Stimulated activated CD4-positive, alpha-beta T cell treated with anti-CD3 and anti-CD28 coated beads, Interleukin-2, amount 100 ng/mL, for 24 hours (primary cell): ENCODE data around the gene NT5DC1.

ENCODE experiments used
- DNase-seq, 2 donors: peaks; one replicate each; pipeline ENCODE4 v3.0.0-alpha.2; 2020

Gene NT5DC1

DNA sequence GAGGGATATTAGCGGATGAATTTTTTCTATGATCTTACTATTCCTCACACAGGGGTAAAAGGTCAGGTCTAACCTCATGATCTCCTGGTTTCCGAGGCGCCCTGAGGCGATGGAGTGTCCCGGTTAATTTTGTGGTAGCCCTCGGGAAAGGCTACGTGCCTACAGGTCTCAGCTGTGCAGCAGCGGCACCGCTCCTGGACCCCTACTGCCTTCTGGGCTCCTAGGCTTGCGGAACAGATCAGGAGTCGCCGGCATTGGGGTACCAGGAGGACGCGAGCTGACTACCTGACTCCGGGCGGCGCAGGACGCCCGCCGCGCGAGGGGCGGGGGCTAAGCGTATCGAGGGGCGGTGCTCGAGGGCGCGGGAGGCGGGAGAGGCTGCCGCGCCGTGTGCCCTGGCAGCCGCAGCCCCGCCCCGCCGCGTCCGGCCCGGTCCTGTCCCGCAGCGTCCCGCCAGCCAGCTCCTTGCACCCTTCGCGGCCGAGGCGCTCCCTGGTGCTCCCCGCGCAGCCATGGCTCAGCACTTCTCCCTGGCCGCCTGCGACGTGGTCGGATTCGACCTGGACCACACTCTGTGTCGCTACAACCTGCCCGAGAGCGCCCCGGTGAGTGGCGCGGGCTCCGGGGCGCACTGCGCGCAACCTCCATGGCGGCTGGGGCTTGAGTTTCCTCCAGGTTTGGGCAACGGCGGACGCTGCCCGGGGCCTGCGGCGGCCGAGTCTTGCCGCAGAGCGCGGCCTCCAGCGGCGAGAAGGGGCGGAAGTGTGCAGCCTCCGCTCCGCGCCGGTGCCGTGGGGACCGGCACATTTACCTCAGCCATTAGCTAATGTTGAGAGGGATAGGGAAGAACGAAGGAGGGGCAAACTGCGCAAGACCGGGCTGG is at the start of gene NT5DC1:
NT5DC1 (plus strand) TSS at position 435 of the 883 bp plus-strand sequence; CDS start at position 513, 78 bp downstream.
- peak; percentile 87 to 89 for DNase-seq

DNA sequence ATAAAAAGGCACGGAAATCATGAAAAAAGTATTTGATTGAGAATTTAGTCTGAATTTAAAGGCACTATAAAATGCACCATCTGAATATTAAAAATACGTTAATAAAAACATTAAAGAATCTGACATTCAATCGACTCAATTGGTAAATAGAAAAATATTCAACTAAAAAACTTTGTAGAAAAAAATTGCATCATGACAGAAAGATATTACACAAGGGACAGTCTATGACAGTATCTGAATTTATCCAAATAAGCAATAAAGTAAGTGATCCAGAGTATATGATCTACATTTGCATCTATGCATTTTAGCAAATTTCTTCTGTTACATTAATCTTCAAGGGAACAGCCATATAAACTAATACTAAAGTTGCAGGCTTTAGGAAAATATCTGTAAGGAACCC is 49.4 kb upstream of the NT5DC1 start:
- DNase-seq, result no peak

DNA sequence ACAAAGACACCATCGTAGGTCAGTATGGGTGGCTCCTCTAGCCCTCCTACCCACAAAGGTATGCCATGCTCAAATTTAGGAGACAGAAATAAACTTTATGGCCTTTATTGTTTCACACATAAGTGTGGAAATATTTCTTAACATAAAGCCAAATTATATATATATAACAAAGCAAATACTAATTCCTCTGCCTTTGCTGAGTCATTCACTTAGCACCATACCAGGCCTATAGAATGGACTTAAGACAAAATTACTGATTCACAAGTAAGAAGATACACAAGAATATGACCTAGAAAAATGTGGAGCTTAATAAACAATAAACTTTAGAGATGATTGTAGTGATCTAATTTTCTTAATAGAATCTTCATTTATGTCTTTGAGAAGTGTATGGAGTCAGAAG is 45.1 kb upstream of the NT5DC1 start:
- DNase-seq, result no peak

DNA sequence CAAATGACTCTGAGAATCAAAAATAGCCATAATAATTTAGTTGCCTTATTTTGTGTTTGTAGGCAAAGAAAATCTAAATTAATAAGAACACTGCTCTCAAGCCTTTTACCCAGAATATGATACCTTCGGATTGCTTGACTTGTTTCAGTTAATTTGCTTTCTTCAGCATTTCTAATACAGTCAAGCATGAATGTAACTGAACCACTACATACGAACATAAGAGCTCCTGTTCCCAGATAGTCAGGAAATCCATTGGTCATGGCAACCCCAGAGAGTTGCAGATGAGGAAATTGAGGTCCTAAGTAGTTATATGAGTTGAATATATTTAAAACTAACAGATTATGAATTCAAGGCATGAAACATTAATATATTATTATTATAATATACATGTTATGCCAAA is 42.9 kb upstream of the NT5DC1 start:
- no peak for DNase-seq

DNA sequence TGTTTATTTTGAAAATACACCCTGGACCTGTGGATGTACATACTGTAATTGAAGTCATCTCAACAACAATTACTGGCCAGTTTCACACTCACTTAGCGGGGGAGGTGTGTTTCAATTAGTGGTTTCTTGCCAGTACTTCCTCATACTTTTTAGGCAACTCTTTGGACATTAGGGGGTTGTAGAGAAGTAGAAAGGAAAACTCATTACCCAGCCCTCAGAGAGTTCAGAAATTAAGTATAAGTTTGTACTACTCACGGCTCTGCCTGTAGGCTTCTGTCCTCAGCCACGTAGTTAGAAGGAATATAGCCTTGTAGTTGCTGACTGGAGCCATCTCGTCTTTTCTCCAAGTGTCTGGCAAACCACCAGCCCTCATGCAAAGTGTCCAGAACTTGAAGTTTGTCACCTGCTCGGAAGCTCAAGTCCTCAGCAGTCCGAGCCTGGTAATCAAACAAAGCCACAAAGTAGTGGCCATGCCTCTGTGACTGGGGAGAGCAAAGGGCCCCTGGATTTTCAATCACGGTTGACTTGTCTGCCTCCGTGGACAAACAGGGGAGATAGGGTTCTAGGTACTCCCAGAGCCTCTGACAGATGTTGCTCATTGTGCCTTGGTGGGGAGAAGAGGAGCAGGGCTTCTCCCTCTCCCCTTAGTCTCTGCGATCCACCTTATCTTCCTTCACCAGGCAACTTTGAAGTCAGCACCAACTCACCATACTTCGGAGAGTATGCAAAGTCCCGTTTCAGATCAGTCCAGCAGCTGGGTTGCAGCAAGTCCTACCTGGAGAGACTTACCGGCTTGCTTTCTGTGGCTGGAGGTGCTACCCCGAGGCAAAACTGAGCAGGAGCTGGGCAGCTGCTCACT is 40.7 kb upstream of the NT5DC1 start:
- DNase-seq, result no peak

GRCh38 chr6:116060572-116061283 is 39.9 kb upstream of the NT5DC1 start, which contains the start of gene FRK:
Gene FRK, minus strand, starts transcription at chr6:116060891. Its CDS starts 580 bp downstream, at chr6:116060311.
- no peak for DNase-seq

DNA sequence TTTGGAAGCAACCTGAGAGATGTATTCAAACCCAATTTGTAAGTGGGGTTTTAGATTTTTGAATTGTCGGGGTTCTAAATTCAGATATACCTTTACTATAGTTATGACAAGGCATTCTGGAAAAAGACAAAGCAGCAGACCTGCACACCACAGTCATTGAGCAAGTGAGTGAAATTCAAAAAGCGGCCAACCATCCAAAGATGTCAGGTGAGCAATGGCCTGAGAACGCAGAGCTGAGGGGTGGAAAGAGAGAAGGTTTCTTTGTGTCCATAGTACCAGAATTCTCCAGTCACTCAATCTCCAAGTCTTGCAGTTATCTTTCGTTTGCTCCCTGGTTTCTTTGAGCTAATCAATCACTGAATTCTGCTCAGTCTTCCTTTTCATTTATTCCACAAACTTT is 38.2 kb upstream of the NT5DC1 start:
- DNase-seq, result no peak

GRCh38 chr6:116064666-116065065 is 36.0 kb upstream of the NT5DC1 start:
- no peak for DNase-seq

- DNase-seq, result no peak
Observed at GRCh38 chr6:116066789-116067188, 33.9 kb upstream of the NT5DC1 start.

DNA sequence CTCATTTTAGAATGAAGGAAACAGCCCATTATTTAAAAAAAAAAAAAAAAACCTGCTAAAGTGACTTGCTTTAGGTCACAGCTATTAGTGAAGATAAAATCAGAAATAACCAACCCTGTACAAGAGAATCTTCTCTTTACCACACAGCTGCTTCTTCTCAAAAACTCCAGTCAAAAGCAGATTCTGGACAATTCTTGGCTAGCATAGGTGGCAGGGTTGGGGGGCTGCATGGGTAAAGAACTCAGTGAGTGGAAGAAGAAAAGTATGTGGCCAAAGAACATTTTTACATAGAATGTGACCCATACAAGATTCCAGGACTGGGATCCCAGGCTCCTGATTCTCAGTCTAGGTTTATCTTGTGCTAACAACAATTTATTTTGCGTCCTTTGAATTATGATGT is 30.6 kb upstream of the NT5DC1 start:
- DNase-seq, result no peak

GRCh38 chr6:116070616-116071389 is 29.9 kb upstream of the NT5DC1 start:
- DNase-seq, result no peak

GRCh38 chr6:116072368-116072767 is 28.3 kb upstream of the NT5DC1 start:
- DNase-seq, result no peak

- DNase-seq, result no peak
Observed at GRCh38 chr6:116073765-116074440, 26.8 kb upstream of the NT5DC1 start.

DNA sequence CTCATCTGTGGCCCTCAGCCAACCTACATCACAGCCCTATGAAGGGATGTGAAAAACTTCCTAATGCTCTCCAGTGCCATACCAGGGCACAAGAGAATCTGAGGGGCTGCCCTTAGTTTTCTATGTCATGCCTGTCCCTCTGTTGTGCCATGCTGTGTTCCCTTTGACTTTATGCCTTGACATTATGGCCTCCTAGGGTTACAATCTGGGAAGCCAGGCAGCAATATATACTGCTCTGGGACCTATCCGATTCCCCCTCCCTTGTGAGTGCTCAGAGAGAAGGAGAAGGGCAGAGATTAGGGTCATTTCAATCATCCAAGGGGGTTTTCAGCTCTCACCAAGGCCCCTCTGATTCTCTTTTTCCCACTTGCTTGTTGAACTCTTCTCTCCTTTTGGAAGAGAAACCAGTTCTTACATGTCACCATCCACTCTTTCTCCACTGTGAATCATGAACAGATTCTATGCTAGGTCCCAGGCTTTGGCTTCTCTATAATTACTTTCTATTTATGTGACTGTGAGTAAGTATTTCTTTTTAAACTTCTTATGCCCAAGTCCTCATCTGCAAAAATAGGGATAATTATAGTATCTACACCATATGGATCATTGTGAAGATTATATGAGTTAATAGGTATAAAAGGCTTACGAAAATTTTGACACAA is 25.8 kb upstream of the NT5DC1 start:
- DNase-seq, result no peak

- DNase-seq, result no peak
Observed at GRCh38 chr6:116078522-116078921, 22.1 kb upstream of the NT5DC1 start.

GRCh38 chr6:116078945-116079344 is 21.7 kb upstream of the NT5DC1 start:
- DNase-seq, result no peak

DNA sequence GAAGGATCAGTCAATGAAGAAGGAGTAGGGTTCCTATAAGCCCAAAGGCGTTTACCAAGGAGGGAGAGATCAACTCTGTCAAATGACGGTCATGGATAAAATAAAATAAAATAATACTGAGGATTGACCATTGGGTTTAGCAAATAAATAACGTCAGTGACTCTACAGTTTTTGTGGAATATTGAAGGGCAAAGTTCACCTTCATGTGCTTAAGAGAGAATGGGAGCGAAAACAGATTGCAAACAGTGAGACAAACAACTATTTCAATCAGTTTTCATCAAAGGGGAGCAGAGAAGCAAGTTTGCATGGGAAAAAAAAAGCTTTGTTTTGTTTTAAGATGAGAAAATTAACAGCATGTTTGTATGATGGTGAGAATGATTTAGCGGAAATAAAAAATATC is 17.6 kb upstream of the NT5DC1 start:
- no peak for DNase-seq

DNA sequence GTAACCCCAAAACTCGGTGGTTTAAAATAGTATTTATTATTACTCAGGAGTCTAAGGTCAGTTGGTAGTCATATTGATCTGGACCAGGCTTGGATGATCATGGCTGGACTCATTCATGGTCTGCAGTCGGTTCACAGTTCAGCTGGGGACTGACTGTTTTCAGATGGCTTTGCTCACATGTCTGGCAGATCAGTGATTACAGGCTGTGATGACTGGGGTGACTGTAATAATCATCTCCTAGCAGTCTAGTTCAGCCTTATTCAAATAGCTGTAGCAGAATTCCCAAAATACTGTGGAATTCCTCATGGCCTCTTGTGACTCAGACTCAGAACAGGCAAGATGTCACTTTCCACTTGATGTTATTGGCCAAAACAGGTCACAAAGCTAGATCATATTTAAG is 16.4 kb upstream of the NT5DC1 start:
- DNase-seq, result no peak

DNA sequence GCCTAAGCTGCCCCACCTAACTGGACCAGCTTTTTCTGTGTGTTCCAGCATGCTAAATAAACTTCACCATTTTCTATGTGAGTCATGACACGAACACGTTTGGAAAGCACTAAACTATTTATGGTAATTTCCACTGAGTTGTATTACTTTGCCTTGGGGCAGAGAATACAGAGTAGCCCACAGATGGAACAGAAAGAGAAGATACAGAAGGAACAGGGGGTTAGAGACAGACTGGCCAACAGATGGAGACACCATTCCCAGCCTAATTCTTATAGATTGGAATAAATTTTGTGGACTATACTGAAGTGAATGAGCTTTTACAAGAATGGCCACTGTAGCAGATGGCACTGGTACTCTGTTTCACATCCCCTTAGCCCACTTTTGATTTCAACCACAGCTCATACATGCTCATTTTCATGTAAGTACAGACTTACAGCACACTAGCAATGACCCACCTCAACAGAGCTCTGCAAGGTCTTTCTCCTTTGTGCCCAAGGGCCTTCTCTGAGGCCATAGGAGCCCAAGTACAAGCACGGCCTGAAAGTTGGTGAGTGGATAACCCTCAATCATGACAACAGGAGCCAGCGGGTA is 13.1 kb upstream of the NT5DC1 start:
- DNase-seq, result no peak

DNA sequence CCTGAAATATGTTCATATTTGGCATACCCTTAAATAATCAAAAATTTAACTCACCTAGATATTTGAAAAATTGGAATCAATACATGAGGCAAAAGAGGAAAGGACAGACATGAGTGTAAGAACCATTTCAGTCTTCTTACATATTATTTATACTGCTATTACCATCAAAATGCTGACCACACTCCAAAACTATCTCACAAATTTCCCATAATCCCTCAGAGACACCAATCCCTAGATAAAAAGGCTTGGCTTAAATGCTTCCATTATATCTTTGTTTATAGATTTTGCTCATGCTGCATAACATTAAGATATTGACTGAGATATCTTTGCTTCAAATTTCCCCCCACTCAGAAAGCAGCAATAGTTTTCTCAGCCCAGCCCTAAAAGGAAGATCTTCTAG is 11.7 kb upstream of the NT5DC1 start:
- no peak for DNase-seq

DNA sequence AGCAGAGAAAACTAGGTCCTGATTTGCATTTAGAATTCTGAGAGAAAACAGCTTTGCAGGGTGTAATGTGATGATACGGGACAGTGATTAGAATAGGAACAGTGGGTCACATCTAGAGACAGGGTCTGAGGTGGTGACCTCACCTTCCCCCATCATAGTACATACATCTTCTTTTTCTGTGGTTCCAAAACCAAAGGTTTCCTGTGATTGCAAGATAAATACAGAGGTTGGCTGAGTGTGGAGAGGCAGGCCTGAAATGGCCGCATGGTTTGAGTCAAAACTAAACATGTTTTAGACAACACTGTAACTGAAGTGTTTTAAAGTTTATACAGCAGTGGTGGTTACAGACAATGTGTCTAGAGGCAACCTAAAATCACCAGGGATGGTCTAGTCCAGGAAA is 10.4 kb upstream of the NT5DC1 start:
- no peak for DNase-seq
